ENCODE data around the gene NEURL1. TPM values are rescaled to one million over a fixed set of nuclear protein-coding genes. Genes with fewer than 3 reads are reported as not detected.
A peak's percentile ranks its signal among the peaks of the same experiment; 100 is the strongest.

NEURL1 gene
- total RNA-seq, 4 donors from 2014 or later = 0.19 TPM; not detected in 3

- DNase-seq = no peak
- Histone ChIP-seq H3K27me3 (no peaks in the 10 kb centered on the region), H3K4me1 (peaks cover 20 to 98% (median 66%) of the 10 kb centered on the region in 3 donors), H3K36me3 (peaks cover 7 to 100% (median 38%) of the 10 kb centered on the region in 3 donors), H3K27ac (peak overlapping the region; percentile 26 to 75 (median 70)), H3K4me3 (no peak overlapping the region), H3K9me3 (no peaks in the 10 kb centered on the region)
- 82 to 96% methylated on average over 5 to 9 of the region's 22 CpGs for WGBS, 2 donors
- intact Hi-C loops (cut with DNase I) = no loop called here
- no peak for TF ChIP-seq CTCF (IDR thresholded peaks at IDR 0.05)
- no peak for TF ChIP-seq POLR2A (IDR thresholded peaks at IDR 0.05)
Measured at GRCh38 chr10:103619424-103620351, 126.2 kb downstream of the NEURL1 start.

GRCh38 chr10:103620352-103620740 is 126.8 kb downstream of the NEURL1 start:
- H3K36me3 ChIP-seq = peaks cover 10 to 100% (median 40%) of the 10 kb centered on the region in 3 donors
- TF ChIP-seq POLR2A (IDR thresholded peaks at IDR 0.05) (no peak), CTCF (IDR thresholded peaks at IDR 0.05) (no peak)
- H3K27me3 ChIP-seq = no peaks in the 10 kb centered on the region
- peak overlapping the region; percentile 26 to 75 (median 70) for H3K27ac ChIP-seq
- DNase-seq = no peak
- H3K4me1 ChIP-seq = peaks cover 14 to 91% (median 62%) of the 10 kb centered on the region in 3 donors
- no peaks in the 10 kb centered on the region for H3K9me3 ChIP-seq
- H3K4me3 ChIP-seq = no peak overlapping the region
- intact Hi-C loops (cut with DNase I) = no loop called here
- 52 to 67% methylated on average over 5 to 7 of the region's 7 CpGs for WGBS, 2 donors

- WGBS, 2 donors = 84 to 88% methylated on average over 9 to 11 of the region's 15 CpGs
- H3K36me3 ChIP-seq = peaks cover 15 to 100% (median 46%) of the 10 kb centered on the region in 3 donors
Measured at GRCh38 chr10:103620891-103621782, 127.6 kb downstream of the NEURL1 start.

GRCh38 chr10:103621783-103622125 is 128.2 kb downstream of the NEURL1 start:
- DNase-seq = no peak
- WGBS, 2 donors = 20% methylated on average over 1 of the region's 4 CpGs; no CpG with 5 or more reads in 1 of the 2 donors
- Histone ChIP-seq H3K4me1 (peaks cover 14 to 78% (median 50%) of the 10 kb centered on the region in 3 donors), H3K9me3 (no peaks in the 10 kb centered on the region), H3K36me3 (peaks cover 16 to 100% (median 50%) of the 10 kb centered on the region in 3 donors), H3K4me3 (no peak overlapping the region), H3K27me3 (no peaks in the 10 kb centered on the region), H3K27ac (peak overlapping the region in 3 of 4 donors; percentile 68 to 75 (median 72))
- intact Hi-C loops (cut with DNase I) = no loop called here
- TF ChIP-seq CTCF (IDR thresholded peaks at IDR 0.05) (no peak), POLR2A (IDR thresholded peaks at IDR 0.05) (no peak)

More at GRCh38 chr10:103620891-103621782, 127.6 kb downstream of the NEURL1 start:
- TF ChIP-seq POLR2A (IDR thresholded peaks at IDR 0.05) (no peak), CTCF (IDR thresholded peaks at IDR 0.05) (no peak)
- Histone ChIP-seq H3K4me3 (no peak overlapping the region), H3K9me3 (no peaks in the 10 kb centered on the region), H3K27me3 (no peaks in the 10 kb centered on the region), H3K4me1 (peaks cover 14 to 84% (median 55%) of the 10 kb centered on the region in 3 donors), H3K27ac (peak overlapping the region in 3 of 4 donors; percentile 68 to 75 (median 72))
- intact Hi-C loops (cut with DNase I) = no loop called here
- DNase-seq = no peak

Data from esophagus squamous epithelium (tissue), 5 donors.